HEK293 (cell line): ENCODE measurements around the gene KIF19.

Experiments
- CTCF ChIA-PET: fragments of 350-600 bp; formaldehyde crosslinking; extraction: SDS; loops from one replicate; lab custom pipeline; 2021; ENCODE audit warnings: antibody characterized with exemption; lab: Yijun Ruan, JAX
- POLR2A ChIA-PET: fragments of 300-600 bp; formaldehyde crosslinking; extraction: SDS; loops from one replicate; lab custom pipeline; 2020; ENCODE audit warnings: antibody characterized with exemption, inconsistent platforms; lab: Yijun Ruan, JAX
- H3K27ac ChIP-seq: fragments of 200-500 bp; sonication (Bioruptor generic); 2 replicates; pipeline ENCODE4 v1.5.1; 2014; ENCODE audit warnings: low read depth, low read length, control low read depth, inconsistent platforms; ENCODE audit errors: extremely low read depth
- H3K36me3 ChIP-seq, 2 experiments: fragments of 200-500 bp in 1 of 2; sonication (Bioruptor generic) in 1 of 2; 1 replicate in 1 of 2; 2 replicates in 1 of 2; pipeline ENCODE4 v1.5.1; 2014 to 2017; ENCODE audit warnings: inconsistent platforms in 2 of 2, low read length in 2 of 2; ENCODE audit not compliant: control insufficient read depth in 2 of 2, insufficient read depth in 1 of 2
- H3K4me1 ChIP-seq: fragments of 200-500 bp; sonication (Bioruptor generic); 2 replicates; pipeline ENCODE4 v1.5.1; 2014; ENCODE audit warnings: mild to moderate bottlenecking, low read length, inconsistent platforms; ENCODE audit not compliant: control insufficient read depth, insufficient read depth
- H3K4me3 ChIP-seq: 2 replicates; pipeline ENCODE4 v1.5.1; 2011; ENCODE audit warnings: low read depth, mild to moderate bottlenecking, control low read depth, low read length, moderate library complexity
- H3K9me3 ChIP-seq: fragments of 200-500 bp; sonication (Bioruptor generic); 2 replicates; pipeline ENCODE4 v1.5.1; 2014; ENCODE audit warnings: low read depth, low read length, inconsistent platforms; ENCODE audit not compliant: control insufficient read depth, insufficient read depth
- IKZF3 ChIP-seq: fragments of 450-650 bp; IDR thresholded peaks from 2 replicates; pipeline ENCODE4 v1.5.0; 2018; ENCODE audit warnings: missing biosample characterization, mild to moderate bottlenecking, missing genetic modification characterization, moderate library complexity
- KLF10 ChIP-seq: fragments of 450-650 bp; IDR thresholded peaks from 2 replicates; pipeline ENCODE4 v1.5.1; 2018; ENCODE audit warnings: missing biosample characterization, mild to moderate bottlenecking, missing genetic modification characterization
- KLF7 ChIP-seq: fragments of 450-650 bp; formaldehyde crosslinking; IDR thresholded peaks from 2 replicates; pipeline ENCODE4 v1.5.1; 2016; ENCODE audit warnings: missing biosample characterization, missing genetic modification characterization, borderline replicate concordance
- PRDM2 ChIP-seq: fragments of 450-650 bp; formaldehyde crosslinking; IDR thresholded peaks from 2 replicates; pipeline ENCODE4 v1.5.1; 2016; ENCODE audit warnings: missing biosample characterization, missing genetic modification characterization, borderline replicate concordance
- RBAK ChIP-seq: fragments of 450-650 bp; formaldehyde crosslinking; IDR thresholded peaks from 2 replicates; pipeline ENCODE4 v1.5.1; 2016; ENCODE audit warnings: missing biosample characterization, missing genetic modification characterization
- ZNF169 ChIP-seq: fragments of 450-650 bp; formaldehyde crosslinking; IDR thresholded peaks from 2 replicates; pipeline ENCODE4 v1.5.1; 2016; ENCODE audit warnings: missing biosample characterization, missing genetic modification characterization
- ZNF174 ChIP-seq: fragments of 450-650 bp; formaldehyde crosslinking; IDR thresholded peaks from 2 replicates; pipeline ENCODE4 v1.5.0; 2017; ENCODE audit warnings: missing biosample characterization, mild to moderate bottlenecking, missing genetic modification characterization
- ZNF184 ChIP-seq: fragments of 450-650 bp; IDR thresholded peaks from 2 replicates; pipeline ENCODE4 v1.5.1; 2018; ENCODE audit warnings: missing biosample characterization, mild to moderate bottlenecking, missing genetic modification characterization
- ZNF221 ChIP-seq: fragments of 450-650 bp; formaldehyde crosslinking; IDR thresholded peaks from 2 replicates; pipeline ENCODE4 v1.5.1; 2017; ENCODE audit warnings: missing biosample characterization, missing genetic modification characterization, borderline replicate concordance
- ZNF248 ChIP-seq: fragments of 450-650 bp; formaldehyde crosslinking; IDR thresholded peaks from 2 replicates; pipeline ENCODE4 v1.5.1; 2017; ENCODE audit warnings: missing biosample characterization, missing genetic modification characterization
- ZNF350 ChIP-seq: fragments of 450-650 bp; formaldehyde crosslinking; IDR thresholded peaks from 2 replicates; pipeline ENCODE4 v1.5.0; 2017; ENCODE audit warnings: missing biosample characterization, mild to moderate bottlenecking, missing genetic modification characterization
- ZNF426 ChIP-seq: fragments of 450-650 bp; formaldehyde crosslinking; IDR thresholded peaks from 2 replicates; pipeline ENCODE4 v1.5.1; 2017; ENCODE audit warnings: missing biosample characterization, missing genetic modification characterization, mild to moderate bottlenecking, inconsistent platforms, moderate library complexity
- ZNF518A ChIP-seq: fragments of 450-650 bp; formaldehyde crosslinking; conservative IDR thresholded peaks from 2 replicates; pipeline ENCODE4 v1.5.1; 2016; ENCODE audit warnings: low read depth, missing biosample characterization, missing genetic modification characterization
- ZNF521 ChIP-seq: fragments of 450-650 bp; formaldehyde crosslinking; IDR thresholded peaks from 2 replicates; pipeline ENCODE4 v1.5.1; 2017; ENCODE audit warnings: missing biosample characterization, mild to moderate bottlenecking, missing genetic modification characterization
- ZNF530 ChIP-seq: fragments of 450-650 bp; formaldehyde crosslinking; IDR thresholded peaks from 2 replicates; pipeline ENCODE4 v1.5.1; 2016; ENCODE audit warnings: low read depth, missing biosample characterization, missing genetic modification characterization
- ZNF555 ChIP-seq: fragments of 450-650 bp; formaldehyde crosslinking; conservative IDR thresholded peaks from 2 replicates; pipeline ENCODE4 v1.5.1; 2017; ENCODE audit warnings: missing biosample characterization, mild to moderate bottlenecking, missing genetic modification characterization, inconsistent platforms
- ZNF664 ChIP-seq: fragments of 450-650 bp; formaldehyde crosslinking; IDR thresholded peaks from 2 replicates; pipeline ENCODE4 v1.5.1; 2016; ENCODE audit warnings: missing biosample characterization, missing genetic modification characterization
- ZSCAN18 ChIP-seq: fragments of 450-650 bp; formaldehyde crosslinking; IDR thresholded peaks from 2 replicates; pipeline ENCODE4 v1.5.1; 2016; ENCODE audit warnings: missing biosample characterization, missing genetic modification characterization
- ZSCAN5A ChIP-seq: fragments of 450-650 bp; formaldehyde crosslinking; IDR thresholded peaks from 2 replicates; pipeline ENCODE4 v1.5.1; 2016; ENCODE audit warnings: missing biosample characterization, missing genetic modification characterization

Gene KIF19

GRCh38 chr17:74289688-74290087, 36.3 kb upstream of the KIF19 start:
- no peak for TF ChIP-seq KLF10
- TF ChIP-seq ZNF350 (tag by site-specific recombination) = no peak
- TF ChIP-seq ZNF530 (tag by site-specific recombination) = no peak
- TF ChIP-seq ZNF426 (tag by site-specific recombination) = no peak
- no peak for TF ChIP-seq ZNF221 (tag by site-specific recombination)
- TF ChIP-seq ZNF518A (tag by site-specific recombination) = no peak
- TF ChIP-seq ZSCAN5A (tag by site-specific recombination) = no peak
- TF ChIP-seq ZNF521 (tag by site-specific recombination) = no peak
- TF ChIP-seq PRDM2 (tag by site-specific recombination) = no peak
- no peak for TF ChIP-seq ZNF248 (tag by site-specific recombination)
- TF ChIP-seq ZNF664 (tag by site-specific recombination) = no peak
- TF ChIP-seq ZNF555 (tag by site-specific recombination) = no peak
- TF ChIP-seq KLF7 (tag by site-specific recombination) = no peak
- no peak for TF ChIP-seq ZNF184 (tag by site-specific recombination)
- no peak for TF ChIP-seq ZNF174 (tag by site-specific recombination)
- no peak for TF ChIP-seq ZSCAN18 (tag by site-specific recombination)
- TF ChIP-seq ZNF169 (tag by site-specific recombination) = no peak
- no peak for TF ChIP-seq IKZF3
- TF ChIP-seq RBAK (tag by site-specific recombination) = no peak
- Histone ChIP-seq H3K27ac (no peak overlapping the region), H3K4me1 (no peaks in the 10 kb centered on the region), H3K9me3 (no peaks in the 10 kb centered on the region), H3K4me3 (no peak overlapping the region), H3K36me3 (no peaks in the 10 kb centered on the region)
- CTCF ChIA-PET = interaction anchor here (1.0 kb wide), 2 partner anchors 8 to 168 kb away, joined by 3 read pairs; no protein-coding TSS in a partner anchor
- POLR2A ChIA-PET = no interaction called here
